ENCODE results near the gene VPS8. TPM values are rescaled to one million over a fixed set of nuclear protein-coding genes. Genes with fewer than 3 reads are reported as not detected.

VPS8 gene
- total RNA-seq, 3 donors from 2014 or later (not counting 1 experiment from before 2014, with no cell fraction given): 89.3 to 127 (median 115) TPM

DNA sequence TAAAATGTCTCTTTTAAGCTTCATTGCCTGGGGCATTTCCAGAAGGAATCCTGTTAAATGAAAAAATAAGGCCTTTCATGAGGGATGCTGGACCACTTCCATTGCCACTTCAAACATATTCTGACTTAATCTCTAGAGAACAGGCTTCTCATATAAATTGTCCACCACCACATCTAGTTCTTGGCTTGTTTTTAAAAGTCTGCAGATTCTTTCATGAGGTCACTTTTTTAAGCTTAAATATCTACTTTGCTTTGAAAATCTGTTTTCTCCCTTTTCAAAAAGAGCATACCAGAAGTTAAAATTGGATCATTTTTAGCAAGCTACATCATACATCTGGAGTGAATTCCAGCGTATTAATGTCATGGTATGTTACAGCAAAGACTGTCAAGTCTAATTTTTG is 209.3 kb downstream of the VPS8 start:
- no peak overlapping the region for H3K27ac Mint-ChIP-seq
- Histone ChIP-seq H3K27ac (ENCODE audit: low read length) (no peak overlapping the region), H3K36me3 (ENCODE audit: control insufficient read depth, insufficient read depth, low read length) (peaks cover 2% of the 10 kb centered on the region), H3K4me1 (ENCODE audit: control insufficient read depth, insufficient read depth, low read length) (no peaks in the 10 kb centered on the region), H3K4me3 (ENCODE audit: low read length) (no peak overlapping the region), H3K27me3 (ENCODE audit: control insufficient read depth, insufficient read depth, low read length) (no peaks in the 10 kb centered on the region), H3K9me3 (ENCODE audit: control insufficient read depth, insufficient read depth, low read length) (peaks cover 5% of the 10 kb centered on the region)
- ATAC-seq (no peak), DNase-seq (no peak)
- peaks cover 15% of the 10 kb centered on the region for H3K36me3 Mint-ChIP-seq
- H3K4me1 Mint-ChIP-seq: peaks cover 4 to 8% of the 10 kb centered on the region in 2 donors
- no peak for TF ChIP-seq CTCF (IDR thresholded peaks at IDR 0.05)
- no peak overlapping the region for H3K4me3 Mint-ChIP-seq
- no peaks in the 10 kb centered on the region for H3K27me3 Mint-ChIP-seq (ENCODE audit: low read depth in 2 of 2)
- 89% methylated on average over 1 of the region's 1 CpG for WGBS (ENCODE audit: insufficient coverage)
- peaks cover 0 to 3% of the 10 kb centered on the region in 2 donors for H3K9me3 Mint-ChIP-seq
- intact Hi-C loops (cut with micrococcal nuclease): no loop called here

DNA sequence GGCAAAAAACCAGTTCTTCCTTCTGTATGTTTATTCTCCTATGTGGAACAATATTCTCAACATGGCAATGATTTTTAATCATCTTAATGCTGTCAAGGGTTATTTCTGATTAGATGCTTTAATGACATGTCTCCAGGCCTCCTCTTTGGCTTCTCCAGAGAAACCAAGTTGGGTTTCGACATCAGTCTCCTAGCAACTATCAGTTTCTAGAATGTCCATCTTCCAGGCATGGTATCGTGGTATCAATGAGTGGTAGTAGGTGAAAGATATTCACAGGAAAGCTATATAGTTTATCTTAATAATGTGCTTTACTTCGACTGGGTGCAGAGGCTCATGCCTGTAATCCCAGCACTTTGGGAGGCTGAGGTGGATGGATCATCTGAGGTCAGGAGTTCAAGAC is 212.4 kb downstream of the VPS8 start:
- no peak for DNase-seq
- Mint-ChIP-seq H3K36me3 (no peaks in the 10 kb centered on the region), H3K9me3 (no peaks in the 10 kb centered on the region), H3K27me3 (ENCODE audit: low read depth in 2 of 2) (no peaks in the 10 kb centered on the region), H3K27ac (peak overlapping the region in 1 of 2 donors; percentile 48), H3K4me3 (no peak overlapping the region), H3K4me1 (peaks cover 4 to 8% of the 10 kb centered on the region in 2 donors)
- WGBS (ENCODE audit: insufficient coverage): 100% methylated on average over 2 of the region's 3 CpGs
- no peak overlapping the region for H3K27ac ChIP-seq (ENCODE audit: low read length)
- TF ChIP-seq CTCF (IDR thresholded peaks at IDR 0.05): no peak
- no peaks in the 10 kb centered on the region for H3K27me3 ChIP-seq (ENCODE audit: control insufficient read depth, insufficient read depth, low read length)
- H3K4me1 ChIP-seq (ENCODE audit: control insufficient read depth, insufficient read depth, low read length): no peaks in the 10 kb centered on the region
- intact Hi-C loops (cut with micrococcal nuclease): no loop called here
- H3K9me3 ChIP-seq (ENCODE audit: control insufficient read depth, insufficient read depth, low read length): peaks cover 1% of the 10 kb centered on the region
- H3K36me3 ChIP-seq (ENCODE audit: control insufficient read depth, insufficient read depth, low read length): peaks cover 2% of the 10 kb centered on the region
- no peak overlapping the region for H3K4me3 ChIP-seq (ENCODE audit: low read length)
- ATAC-seq: no peak

DNA sequence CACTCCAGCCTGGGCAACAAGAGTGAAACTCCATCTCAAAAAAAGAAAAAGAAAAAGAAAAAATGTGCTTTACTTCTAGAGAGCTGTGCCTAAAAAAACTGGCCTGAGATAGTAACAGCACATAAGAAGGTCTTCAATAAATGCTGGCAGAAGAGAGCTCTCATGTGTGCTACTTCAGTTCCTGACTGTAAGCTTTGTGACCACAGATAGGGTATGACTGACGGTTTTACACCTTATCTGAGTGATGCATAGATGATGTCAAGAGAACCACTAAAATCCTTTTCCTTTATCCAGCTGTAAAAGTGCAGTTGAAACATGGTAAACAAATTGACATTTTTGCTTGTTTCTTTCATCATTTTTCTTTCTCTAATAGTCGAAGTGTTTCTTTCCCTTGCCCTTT is 213.0 kb downstream of the VPS8 start:
- peaks cover 2% of the 10 kb centered on the region for H3K36me3 ChIP-seq (ENCODE audit: control insufficient read depth, insufficient read depth, low read length)
- H3K27ac Mint-ChIP-seq: peak overlapping the region in 1 of 2 donors; percentile 48
- no peak overlapping the region for H3K4me3 ChIP-seq (ENCODE audit: low read length)
- ATAC-seq: peak; percentile 24 to 67 (median 56)
- H3K9me3 Mint-ChIP-seq: no peaks in the 10 kb centered on the region
- H3K36me3 Mint-ChIP-seq: no peaks in the 10 kb centered on the region
- 46% methylated on average over 2 of the region's 2 CpGs for WGBS (ENCODE audit: insufficient coverage)
- no peak for DNase-seq
- H3K27me3 Mint-ChIP-seq (ENCODE audit: low read depth in 2 of 2): no peaks in the 10 kb centered on the region
- no peak for TF ChIP-seq CTCF (IDR thresholded peaks at IDR 0.05)
- no peak overlapping the region for H3K4me3 Mint-ChIP-seq
- intact Hi-C loops (cut with micrococcal nuclease): no loop called here
- no peaks in the 10 kb centered on the region for H3K9me3 ChIP-seq (ENCODE audit: control insufficient read depth, insufficient read depth, low read length)
- H3K27me3 ChIP-seq (ENCODE audit: control insufficient read depth, insufficient read depth, low read length): no peaks in the 10 kb centered on the region
- no peaks in the 10 kb centered on the region for H3K4me1 ChIP-seq (ENCODE audit: control insufficient read depth, insufficient read depth, low read length)
- no peak overlapping the region for H3K27ac ChIP-seq (ENCODE audit: low read length)
- H3K4me1 Mint-ChIP-seq: peaks cover 4 to 8% of the 10 kb centered on the region in 2 donors

DNA sequence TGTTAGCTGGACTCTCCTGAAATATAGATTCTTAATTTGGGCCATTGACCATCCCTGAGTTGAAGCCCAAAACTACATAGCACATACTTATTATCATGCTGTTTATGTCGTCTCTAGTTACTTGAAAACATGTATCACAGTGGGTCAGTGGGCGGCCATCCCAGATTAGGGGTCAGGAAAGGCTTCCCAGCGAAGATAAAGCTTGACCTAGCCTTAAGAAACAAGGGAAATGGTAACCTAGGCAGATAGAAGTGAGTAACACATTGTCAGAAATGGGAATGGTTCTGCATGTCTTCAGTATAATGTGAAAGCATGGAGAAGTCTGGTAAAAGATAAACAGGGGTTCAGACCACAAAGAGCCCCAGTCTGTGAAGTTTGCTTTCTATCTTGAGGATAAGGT is 216.2 kb downstream of the VPS8 start:
- WGBS (ENCODE audit: insufficient coverage): 90% methylated on average over 3 of the region's 3 CpGs
- Histone ChIP-seq H3K4me3 (ENCODE audit: low read length) (no peak overlapping the region), H3K27ac (ENCODE audit: low read length) (no peak overlapping the region), H3K9me3 (ENCODE audit: control insufficient read depth, insufficient read depth, low read length) (no peaks in the 10 kb centered on the region), H3K27me3 (ENCODE audit: control insufficient read depth, insufficient read depth, low read length) (no peaks in the 10 kb centered on the region), H3K4me1 (ENCODE audit: control insufficient read depth, insufficient read depth, low read length) (no peaks in the 10 kb centered on the region), H3K36me3 (ENCODE audit: control insufficient read depth, insufficient read depth, low read length) (peaks cover 6% of the 10 kb centered on the region)
- H3K4me3 Mint-ChIP-seq: no peak overlapping the region
- intact Hi-C loops (cut with micrococcal nuclease): no loop called here
- DNase-seq: no peak
- ATAC-seq: no peak
- no peaks in the 10 kb centered on the region for H3K9me3 Mint-ChIP-seq
- H3K27me3 Mint-ChIP-seq (ENCODE audit: low read depth in 2 of 2): no peaks in the 10 kb centered on the region
- H3K27ac Mint-ChIP-seq: no peak overlapping the region
- TF ChIP-seq CTCF (IDR thresholded peaks at IDR 0.05): no peak
- H3K4me1 Mint-ChIP-seq: peaks cover 4 to 8% of the 10 kb centered on the region in 2 donors
- H3K36me3 Mint-ChIP-seq: no peaks in the 10 kb centered on the region

Measured in natural killer cell (primary cell).